ENCODE data around the gene ENTPD6.

The ENTPD6 gene

GRCh38 chr20:25218109-25218486 lies 22.6 kb downstream of the ENTPD6 start:
- TF ChIP-seq FOXP2 (optimal IDR thresholded peaks at IDR 0.05; ENCODE audit: borderline replicate concordance, extremely low read depth, extremely low read length, insufficient read depth) (no peak), TAF1 (IDR thresholded peaks at IDR 0.05; ENCODE audit: borderline replicate concordance, insufficient read depth, low read length) (no peak), REST (IDR thresholded peaks at IDR 0.05; ENCODE audit: insufficient read depth in 1 of 2, low read depth in 2 of 2, low read length in 2 of 2) (no peak), POLR2AphosphoS5 (IDR thresholded peaks at IDR 0.05; ENCODE audit: low read depth, low read length) (no peak), SIN3A (IDR thresholded peaks at IDR 0.05; ENCODE audit: borderline replicate concordance, insufficient read depth, low read length) (no peak)

GRCh38 chr20:25218492-25218891 lies 23.0 kb downstream of the ENTPD6 start:
- TF ChIP-seq FOXP2 (optimal IDR thresholded peaks at IDR 0.05; ENCODE audit: borderline replicate concordance, extremely low read depth, extremely low read length, insufficient read depth) (no peak), TAF1 (IDR thresholded peaks at IDR 0.05; ENCODE audit: borderline replicate concordance, insufficient read depth, low read length) (no peak), REST (IDR thresholded peaks at IDR 0.05; ENCODE audit: insufficient read depth in 1 of 2, low read depth in 2 of 2, low read length in 2 of 2) (no peak), SIN3A (IDR thresholded peaks at IDR 0.05; ENCODE audit: borderline replicate concordance, insufficient read depth, low read length) (no peak), POLR2AphosphoS5 (IDR thresholded peaks at IDR 0.05; ENCODE audit: low read depth, low read length) (no peak)

- TF ChIP-seq POLR2AphosphoS5 (IDR thresholded peaks at IDR 0.05; ENCODE audit: low read depth, low read length) = no peak
- TF ChIP-seq TAF1 (IDR thresholded peaks at IDR 0.05; ENCODE audit: borderline replicate concordance, insufficient read depth, low read length) = no peak
- TF ChIP-seq REST (IDR thresholded peaks at IDR 0.05; ENCODE audit: insufficient read depth in 1 of 2, low read depth in 2 of 2, low read length in 2 of 2) = no peak
- TF ChIP-seq FOXP2 (optimal IDR thresholded peaks at IDR 0.05; ENCODE audit: borderline replicate concordance, extremely low read depth, extremely low read length, insufficient read depth) = no peak
- TF ChIP-seq SIN3A (IDR thresholded peaks at IDR 0.05; ENCODE audit: borderline replicate concordance, insufficient read depth, low read length) = no peak
Measured at GRCh38 chr20:25219365-25219764, 23.9 kb downstream of the ENTPD6 start.

- TF ChIP-seq SIN3A (IDR thresholded peaks at IDR 0.05; ENCODE audit: borderline replicate concordance, insufficient read depth, low read length) (no peak), FOXP2 (optimal IDR thresholded peaks at IDR 0.05; ENCODE audit: borderline replicate concordance, extremely low read depth, extremely low read length, insufficient read depth) (no peak), REST (IDR thresholded peaks at IDR 0.05; ENCODE audit: insufficient read depth in 1 of 2, low read depth in 2 of 2, low read length in 2 of 2) (no peak), POLR2AphosphoS5 (IDR thresholded peaks at IDR 0.05; ENCODE audit: low read depth, low read length) (no peak), TAF1 (IDR thresholded peaks at IDR 0.05; ENCODE audit: borderline replicate concordance, insufficient read depth, low read length) (no peak)
Measured at GRCh38 chr20:25220021-25220730, 24.7 kb downstream of the ENTPD6 start.
